Mammary epithelial cell (primary cell): ENCODE data around the gene APOC4.

Experiments used
- CTCF ChIP-seq, 2 donors: IDR thresholded peaks in 1 of 2; conservative IDR thresholded peaks in 1 of 2; 2 replicates each; pipeline ENCODE4 v1.5.1; 2011 to 2012; ENCODE audit warnings: inconsistent platforms in 2 of 2, low read length in 2 of 2, mild to moderate bottlenecking in 2 of 2, control low read depth in 1 of 2, low read depth in 1 of 2; ENCODE audit not compliant: insufficient read depth in 1 of 2; ENCODE audit errors: extremely low read depth in 1 of 2
- EZH2 ChIP-seq: IDR thresholded peaks from 2 replicates; pipeline ENCODE4 v1.6.1; 2012; ENCODE audit warnings: low read length, inconsistent platforms, borderline replicate concordance

DNA sequence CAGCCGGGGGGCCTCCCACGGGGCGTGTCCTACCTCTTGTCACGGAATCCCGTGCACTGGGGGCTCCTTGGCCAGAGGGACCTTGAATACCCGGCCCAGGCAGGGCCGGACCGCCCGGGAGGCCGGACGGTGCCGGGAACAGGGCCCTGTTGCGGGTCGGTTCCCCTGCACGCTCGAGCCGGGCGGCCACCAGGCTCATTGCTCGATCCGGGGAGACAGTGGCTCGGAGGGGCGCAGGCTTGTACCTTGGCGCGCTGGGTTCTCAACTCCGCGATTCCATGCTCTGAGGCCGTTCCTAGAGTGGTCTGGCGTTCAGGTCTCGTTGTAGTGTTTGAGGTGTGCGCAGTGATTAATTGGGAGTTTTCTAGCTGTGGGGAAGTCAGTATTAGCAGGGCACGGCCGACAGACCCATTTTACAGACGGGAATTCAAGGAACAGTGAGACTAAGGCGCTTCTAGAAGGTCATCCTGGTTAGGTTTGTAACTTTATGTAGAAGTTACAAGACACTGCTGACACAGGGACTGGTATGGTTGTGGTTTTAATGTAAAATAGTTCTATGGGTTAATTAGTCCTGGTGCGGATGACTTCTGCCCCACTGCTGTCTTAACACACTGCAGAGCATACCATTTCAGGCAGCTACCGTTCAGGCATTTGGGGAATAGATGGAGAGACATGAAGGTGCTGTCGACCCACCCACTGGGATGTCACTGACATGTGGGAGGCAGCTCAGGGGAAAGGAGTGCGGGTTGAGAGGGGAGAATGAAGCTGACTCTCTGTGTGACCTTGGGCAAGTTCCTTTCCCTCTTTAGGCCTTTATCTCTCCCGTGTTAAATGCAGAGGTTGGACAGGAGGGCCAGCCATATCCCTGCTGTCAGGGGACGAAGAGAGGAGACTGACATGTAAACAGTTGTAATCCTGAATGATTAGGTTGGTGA is 13.7 kb downstream of the APOC4 start:
- no peak for TF ChIP-seq CTCF (conservative IDR thresholded peaks at IDR 0.05 in 1 of 2, IDR thresholded peaks at IDR 0.05 in 1 of 2; ENCODE audit: extremely low read depth in 1 of 2, insufficient read depth in 1 of 2, low read depth in 1 of 2, low read length in 2 of 2)
- no peak for TF ChIP-seq EZH2
